ENCODE measurements around the gene ODF2. TPM values are rescaled to one million over a fixed set of nuclear protein-coding genes. Genes with fewer than 3 reads are reported as not detected.
A peak's percentile ranks its signal among the peaks of the same experiment; 100 is the strongest.
"Not testable (repeated sequence)": the region's sequence is repeated elsewhere in the genome, so short reads cannot be mapped to it uniquely, and the experiment has no call there.

The ODF2 gene
- polyA plus RNA-seq (ENCODE audit: insufficient read length): 58.3 TPM
- long read RNA-seq, donor 1, partial matches to known transcripts: 19 of 25 reads
- long read RNA-seq, donor 1, other reads (novel, unspliced or antisense): 0 of 25 reads
- long read RNA-seq, donor 2, partial matches to known transcripts: 0 of 4 reads
- long read RNA-seq, donor 2, other reads (novel, unspliced or antisense): 0 of 4 reads
- long read RNA-seq, donor 3, partial matches to known transcripts: 0 of 2 reads
- long read RNA-seq, donor 3, other reads (novel, unspliced or antisense): 0 of 2 reads
- long read RNA-seq, donor 4: 0 reads
- long read RNA-seq, donor 5, partial matches to known transcripts: 0 of 3 reads
- long read RNA-seq, donor 5, other reads (novel, unspliced or antisense): 0 of 3 reads
- long read RNA-seq, donor 6, partial matches to known transcripts: 15 of 20 reads
- long read RNA-seq, donor 6, other reads (novel, unspliced or antisense): 0 of 20 reads
- long read RNA-seq, donor 7, partial matches to known transcripts: 0 of 5 reads
- long read RNA-seq, donor 7, other reads (novel, unspliced or antisense): 0 of 5 reads
- long read RNA-seq, donor 8: 0 reads

- peak; percentile 97 for DNase-seq
These were observed at the start of gene ODF2 for GRCh38 chr9:128455849-128456612. Gene ODF2 (plus strand): TSS chr9:128456006. CDS start chr9:128456092, 86 bp downstream.

- DNase-seq: no peak
These were observed 48.9 kb upstream of the ODF2 start for GRCh38 chr9:128406848-128407391.

- no peak for DNase-seq
These were observed 46.8 kb upstream of the ODF2 start for GRCh38 chr9:128408963-128409431.

GRCh38 chr9:128409450-128409849 is 46.4 kb upstream of the ODF2 start:
- no peak for DNase-seq

GRCh38 chr9:128409978-128410377 is 45.8 kb upstream of the ODF2 start:
- DNase-seq: no peak

GRCh38 chr9:128411364-128412119 is 44.3 kb upstream of the ODF2 start:
- DNase-seq: no peak

GRCh38 chr9:128412120-128412790 is 43.6 kb upstream of the ODF2 start:
- DNase-seq: peak; percentile 70

- DNase-seq: not testable (repeated sequence)
These were observed 42.1 kb upstream of the ODF2 start for GRCh38 chr9:128413728-128414127.

GRCh38 chr9:128414461-128414860 is 41.3 kb upstream of the ODF2 start:
- DNase-seq: no peak

GRCh38 chr9:128415281-128415680 is 40.5 kb upstream of the ODF2 start:
- DNase-seq: no peak

- DNase-seq: no peak
These were observed 39.8 kb upstream of the ODF2 start for GRCh38 chr9:128416014-128416413.

GRCh38 chr9:128416432-128417019 is 39.3 kb upstream of the ODF2 start:
- DNase-seq: no peak

- no peak for DNase-seq
These were observed 36.5 kb upstream of the ODF2 start for GRCh38 chr9:128419061-128419925.

GRCh38 chr9:128420060-128420650 is 35.7 kb upstream of the ODF2 start:
- peak; percentile 77 for DNase-seq

GRCh38 chr9:128420651-128421481 is 34.9 kb upstream of the ODF2 start, which contains the start of gene CERCAM:
Gene CERCAM (plus strand): TSS chr9:128420857. CDS start chr9:128420878, 21 bp downstream.
- peak; percentile 60 for DNase-seq

- no peak for DNase-seq
These were observed 34.3 kb upstream of the ODF2 start for GRCh38 chr9:128421482-128421996.

- DNase-seq: not testable (repeated sequence)
These were observed 33.6 kb upstream of the ODF2 start for GRCh38 chr9:128422022-128422782.
